Measurements from ENCODE around the gene F12. TPM values are rescaled to one million over a fixed set of nuclear protein-coding genes. Genes with fewer than 3 reads are reported as not detected.

The F12 gene
- polyA plus RNA-seq, 1 experiment: 0.35 TPM

- POLR2A ChIA-PET: no interaction called here
- no peak for DNase-seq (ENCODE audit: low read depth, low spot score)
- Histone ChIP-seq H3K27ac (ENCODE audit: low read depth, low read length) (no peak overlapping the region), H3K4me3 (ENCODE audit: low read depth, low read length) (no peak overlapping the region), H3K27me3 (ENCODE audit: control insufficient read depth, insufficient read depth, low read length) (no peaks in the 10 kb centered on the region), H3K9me3 (ENCODE audit: control insufficient read depth, insufficient read depth, low read length) (no peaks in the 10 kb centered on the region; the same call in 1 of the 2 replicates)
- TF ChIP-seq CTCF (IDR thresholded peaks at IDR 0.05; ENCODE audit: low read depth, low read length): no peak
- CTCF ChIA-PET: interaction anchor here (0.6 to 0.8 kb wide), 2 partner anchors 29 to 61 kb away, joined by 3 read pairs; no protein-coding TSS in a partner anchor
These were observed 22.9 kb upstream of the F12 start for GRCh38 chr5:177432143-177432838.

DNA sequence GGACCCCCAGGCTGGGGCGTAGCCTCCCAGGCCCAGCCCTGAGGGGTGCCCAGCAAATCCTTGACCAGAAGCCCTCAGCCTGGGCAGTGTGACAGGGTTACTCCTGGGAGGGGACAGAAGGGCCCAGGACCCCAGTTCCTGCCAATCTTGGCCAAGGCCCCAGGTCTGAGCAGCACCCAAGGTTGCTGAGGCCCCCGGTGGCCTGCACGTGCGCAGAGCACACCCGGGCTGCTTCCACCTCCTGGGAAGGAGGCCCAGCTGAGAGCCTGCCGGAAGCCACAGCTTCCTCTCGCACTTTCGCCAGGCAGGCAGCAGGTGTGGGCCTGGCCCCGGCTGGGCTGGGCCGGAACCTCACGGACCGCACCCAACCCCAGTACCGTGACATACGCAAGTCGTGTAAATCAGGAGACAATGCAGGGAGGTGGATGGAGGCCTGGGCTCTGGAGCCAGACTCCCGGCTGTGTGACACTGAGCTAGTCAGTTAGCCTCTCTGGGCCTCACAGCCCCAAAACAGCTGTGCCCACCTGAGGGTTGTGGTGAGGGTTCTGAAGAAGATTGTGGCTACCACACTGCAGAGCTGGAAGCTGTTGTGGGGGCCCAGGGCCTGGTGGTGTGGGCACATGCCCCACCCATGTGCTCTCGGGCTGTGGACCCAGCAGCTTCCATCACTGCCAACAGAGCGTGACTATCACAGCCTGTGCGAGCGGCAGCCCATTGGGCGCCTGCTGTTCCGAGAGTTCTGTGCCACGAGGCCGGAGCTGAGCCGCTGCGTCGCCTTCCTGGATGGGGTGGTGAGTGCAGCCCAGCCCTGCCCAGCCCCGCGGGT, 22.2 kb upstream of the F12 start:
- Histone ChIP-seq H3K4me3 (ENCODE audit: low read depth, low read length) (no peak overlapping the region), H3K27me3 (ENCODE audit: control insufficient read depth, insufficient read depth, low read length) (no peaks in the 10 kb centered on the region), H3K9me3 (ENCODE audit: control insufficient read depth, insufficient read depth, low read length) (no peaks in the 10 kb centered on the region; the same call in 1 of the 2 replicates), H3K27ac (ENCODE audit: low read depth, low read length) (no peak overlapping the region)
- no peak for TF ChIP-seq CTCF (IDR thresholded peaks at IDR 0.05; ENCODE audit: low read depth, low read length)
- POLR2A ChIA-PET: interaction anchor here (0.5 kb wide), 1 partner anchor 114 kb away, joined by 3 read pairs; no protein-coding TSS in a partner anchor
- CTCF ChIA-PET: interaction anchor here (0.6 to 0.8 kb wide), 2 partner anchors 28 to 61 kb away, joined by 3 read pairs; no protein-coding TSS in a partner anchor
- no peak for DNase-seq (ENCODE audit: low read depth, low spot score)

DNA sequence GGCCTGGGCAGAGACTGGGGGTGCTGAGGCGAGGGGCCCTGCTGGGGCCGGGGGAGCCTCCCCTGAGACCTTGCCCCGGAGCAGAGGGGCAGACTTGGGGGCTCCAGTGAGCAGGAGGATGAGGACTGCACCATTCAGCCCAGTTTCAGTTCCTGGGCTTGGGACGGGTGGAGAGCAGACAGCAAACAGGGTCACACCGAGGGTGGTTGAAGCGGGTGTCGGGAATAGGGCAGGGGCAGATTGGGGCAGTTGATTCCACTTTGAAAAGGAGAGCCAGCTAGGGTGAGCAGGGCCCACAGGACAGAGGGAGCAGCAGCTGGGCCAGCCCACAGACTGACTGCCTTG, 21.6 kb upstream of the F12 start:
- CTCF ChIA-PET: no interaction called here
- Histone ChIP-seq H3K4me3 (ENCODE audit: low read depth, low read length) (no peak overlapping the region), H3K27me3 (ENCODE audit: control insufficient read depth, insufficient read depth, low read length) (no peaks in the 10 kb centered on the region), H3K27ac (ENCODE audit: low read depth, low read length) (no peak overlapping the region), H3K9me3 (ENCODE audit: control insufficient read depth, insufficient read depth, low read length) (no peaks in the 10 kb centered on the region; the same call in 1 of the 2 replicates)
- TF ChIP-seq CTCF (IDR thresholded peaks at IDR 0.05; ENCODE audit: low read depth, low read length): no peak
- POLR2A ChIA-PET: interaction anchor here (0.5 kb wide), 1 partner anchor 115 kb away, joined by 3 read pairs; no protein-coding TSS in a partner anchor
- DNase-seq (ENCODE audit: low read depth, low spot score): no peak

DNA sequence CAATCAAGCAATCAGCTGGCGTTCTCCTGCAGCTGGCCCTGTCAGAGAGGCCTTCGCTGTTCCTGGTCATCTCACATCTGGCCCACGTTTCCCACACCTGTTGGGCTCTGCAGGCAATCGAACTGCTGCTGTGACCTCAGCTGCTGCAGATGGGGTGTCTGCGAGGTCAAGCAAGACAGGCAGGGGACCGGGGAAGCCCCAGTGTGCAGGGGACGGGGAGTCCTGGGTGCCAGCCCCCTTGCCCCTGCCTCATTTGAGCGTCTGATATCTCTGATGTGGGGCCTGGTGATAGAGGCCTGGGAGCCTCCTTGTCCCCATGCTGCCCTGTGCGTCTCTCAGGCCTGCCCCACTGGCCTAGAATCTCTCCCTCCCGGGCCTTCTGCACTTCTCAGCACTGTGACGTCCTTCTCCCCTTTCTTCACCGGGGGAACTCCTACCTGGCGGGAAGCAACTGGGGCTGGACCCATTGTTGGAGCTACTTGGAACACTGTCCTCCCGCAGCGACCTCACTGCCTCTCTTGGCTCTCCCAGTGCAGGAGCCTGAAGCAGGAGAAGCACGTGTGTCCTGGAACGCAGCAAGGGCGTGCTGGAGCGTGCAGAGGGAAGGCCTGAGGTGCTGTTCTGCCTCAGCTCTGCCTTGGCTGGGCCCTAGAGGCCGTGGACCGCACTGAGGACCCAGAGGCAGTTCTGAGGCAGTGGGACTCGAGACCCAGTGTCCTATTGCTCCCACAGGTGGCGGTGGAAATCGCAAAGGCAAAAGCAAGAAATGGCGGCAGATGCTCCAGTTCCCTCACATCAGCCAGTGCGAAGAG, 21.0 kb upstream of the F12 start:
- Histone ChIP-seq H3K9me3 (ENCODE audit: control insufficient read depth, insufficient read depth, low read length) (no peaks in the 10 kb centered on the region), H3K27ac (ENCODE audit: low read depth, low read length) (no peak overlapping the region), H3K4me3 (ENCODE audit: low read depth, low read length) (no peak overlapping the region), H3K27me3 (ENCODE audit: control insufficient read depth, insufficient read depth, low read length) (no peaks in the 10 kb centered on the region)
- ChIA-PET CTCF (interaction anchor here (0.6 to 1.6 kb wide), 3 partner anchors 24 to 60 kb away, joined by 3 to 6 read pairs (median 4); no protein-coding TSS in a partner anchor), POLR2A (no interaction called here)
- no peak for DNase-seq (ENCODE audit: low read depth, low spot score)
- no peak for TF ChIP-seq CTCF (IDR thresholded peaks at IDR 0.05; ENCODE audit: low read depth, low read length)

Data from AG04450 (cell line).